Measurements from ENCODE around the gene CNTN6. TPM values are rescaled to one million over a fixed set of nuclear protein-coding genes. Genes with fewer than 3 reads are reported as not detected.

CNTN6 gene
- total RNA-seq, 1 donor = not detected

GRCh38 chr3:1421577-1421976, 328.8 kb downstream of the CNTN6 start:
- no peak overlapping the region for H3K27ac ChIP-seq (ENCODE audit: low read depth, low read length)
- H3K27me3 ChIP-seq (ENCODE audit: insufficient read depth, low read length) = no peaks in the 10 kb centered on the region

GRCh38 chr3:1423566-1424089, 330.8 kb downstream of the CNTN6 start:
- H3K4me3 ChIP-seq (ENCODE audit: insufficient read depth, low read length) = no peak overlapping the region
- no peak overlapping the region for H3K4me2 ChIP-seq (ENCODE audit: insufficient read depth, low read length)
- TF ChIP-seq CTCF (IDR thresholded peaks at IDR 0.05; ENCODE audit: extremely low read depth, low read depth, low read length) = no peak
- no peaks in the 10 kb centered on the region for H3K9me3 ChIP-seq (ENCODE audit: low read depth, low read length)
- H3K79me2 ChIP-seq (ENCODE audit: insufficient read depth, low read length) = no peaks in the 10 kb centered on the region
- H3K27ac ChIP-seq (ENCODE audit: low read depth, low read length) = no peak overlapping the region
- no peaks in the 10 kb centered on the region for H3K27me3 ChIP-seq (ENCODE audit: insufficient read depth, low read length)
- H3K4me1 ChIP-seq (ENCODE audit: insufficient read depth, low read length) = no peaks in the 10 kb centered on the region
- H2AFZ ChIP-seq (ENCODE audit: low read length) = no peak overlapping the region
- no peaks in the 10 kb centered on the region for H4K20me1 ChIP-seq (ENCODE audit: insufficient read depth, low read length)
- DNase-seq (ENCODE audit: insufficient read length, low spot score, missing footprints) = no peak
- no peaks in the 10 kb centered on the region for H3K36me3 ChIP-seq (ENCODE audit: insufficient read depth, low read length)

More at GRCh38 chr3:1421577-1421976, 328.8 kb downstream of the CNTN6 start:
- Histone ChIP-seq H3K36me3 (ENCODE audit: insufficient read depth, low read length) (no peaks in the 10 kb centered on the region), H2AFZ (ENCODE audit: low read length) (no peak overlapping the region), H4K20me1 (ENCODE audit: insufficient read depth, low read length) (no peaks in the 10 kb centered on the region), H3K79me2 (ENCODE audit: insufficient read depth, low read length) (no peaks in the 10 kb centered on the region), H3K4me1 (ENCODE audit: insufficient read depth, low read length) (no peaks in the 10 kb centered on the region), H3K9me3 (ENCODE audit: low read depth, low read length) (peaks cover 3% of the 10 kb centered on the region), H3K4me3 (ENCODE audit: insufficient read depth, low read length) (no peak overlapping the region), H3K4me2 (ENCODE audit: insufficient read depth, low read length) (no peak overlapping the region)
- no peak for TF ChIP-seq CTCF (IDR thresholded peaks at IDR 0.05; ENCODE audit: extremely low read depth, low read depth, low read length)
- no peak for DNase-seq (ENCODE audit: insufficient read length, low spot score, missing footprints)

GRCh38 chr3:1439395-1439794, 346.6 kb downstream of the CNTN6 start:
- Histone ChIP-seq H3K27me3 (ENCODE audit: insufficient read depth, low read length) (no peaks in the 10 kb centered on the region), H3K27ac (ENCODE audit: low read depth, low read length) (no peak overlapping the region), H3K9me3 (ENCODE audit: low read depth, low read length) (peaks cover 3% of the 10 kb centered on the region), H3K36me3 (ENCODE audit: insufficient read depth, low read length) (no peaks in the 10 kb centered on the region), H2AFZ (ENCODE audit: low read length) (no peak overlapping the region), H4K20me1 (ENCODE audit: insufficient read depth, low read length) (no peaks in the 10 kb centered on the region), H3K4me2 (ENCODE audit: insufficient read depth, low read length) (no peak overlapping the region), H3K4me3 (ENCODE audit: insufficient read depth, low read length) (no peak overlapping the region), H3K4me1 (ENCODE audit: insufficient read depth, low read length) (no peaks in the 10 kb centered on the region), H3K79me2 (ENCODE audit: insufficient read depth, low read length) (no peaks in the 10 kb centered on the region)
- TF ChIP-seq CTCF (IDR thresholded peaks at IDR 0.05; ENCODE audit: extremely low read depth, low read depth, low read length) = no peak
- no peak for DNase-seq (ENCODE audit: insufficient read length, low spot score, missing footprints)

- DNase-seq (ENCODE audit: insufficient read length, low spot score, missing footprints) = no peak
- Histone ChIP-seq H3K79me2 (ENCODE audit: insufficient read depth, low read length) (no peaks in the 10 kb centered on the region), H3K9me3 (ENCODE audit: low read depth, low read length) (peaks cover 3% of the 10 kb centered on the region), H3K4me1 (ENCODE audit: insufficient read depth, low read length) (no peaks in the 10 kb centered on the region), H2AFZ (ENCODE audit: low read length) (no peak overlapping the region), H3K4me3 (ENCODE audit: insufficient read depth, low read length) (no peak overlapping the region), H3K27ac (ENCODE audit: low read depth, low read length) (no peak overlapping the region), H3K36me3 (ENCODE audit: insufficient read depth, low read length) (no peaks in the 10 kb centered on the region), H3K27me3 (ENCODE audit: insufficient read depth, low read length) (no peaks in the 10 kb centered on the region), H3K4me2 (ENCODE audit: insufficient read depth, low read length) (no peak overlapping the region), H4K20me1 (ENCODE audit: insufficient read depth, low read length) (no peaks in the 10 kb centered on the region)
- no peak for TF ChIP-seq CTCF (IDR thresholded peaks at IDR 0.05; ENCODE audit: extremely low read depth, low read depth, low read length)
Observed at GRCh38 chr3:1442271-1442670, 349.4 kb downstream of the CNTN6 start.

All from osteoblast (primary cell).